Hepatocyte (in vitro differentiated cells): ENCODE data around the gene SLC25A33.

Source experiments
- CTCF ChIP-seq: fragments of 200-600 bp; sonication (generic); IDR thresholded peaks from 2 replicates; pipeline ENCODE4 v1.5.1; 2016; ENCODE audit warnings: antibody characterized with exemption, mild to moderate bottlenecking; ENCODE audit not compliant: poor library complexity
- EZH2 ChIP-seq: fragments of 200-600 bp; sonication (generic); IDR thresholded peaks from 2 replicates; pipeline ENCODE4 v1.6.1; 2016; ENCODE audit warnings: antibody characterized with exemption, mild to moderate bottlenecking, borderline replicate concordance
- EZH2phosphoT487 ChIP-seq: fragments of 200-600 bp; sonication (generic); IDR thresholded peaks from one replicate; pipeline ENCODE4 v1.6.1; 2018; ENCODE audit warnings: antibody characterized with exemption, mild to moderate bottlenecking, low read depth, moderate library complexity; ENCODE audit not compliant: unreplicated experiment, severe bottlenecking

GRCh38 chr1:9631613-9632012 is 92.3 kb downstream of the SLC25A33 start:
- no peak for TF ChIP-seq CTCF
- no peak for TF ChIP-seq EZH2
- no peak for TF ChIP-seq EZH2phosphoT487
